ENCODE results near the gene PDE6A. TPM values are rescaled to one million over a fixed set of nuclear protein-coding genes. Genes with fewer than 3 reads are reported as not detected.

The PDE6A gene
- total RNA-seq, 1 experiment from 2014 or later: not detected

- Histone ChIP-seq H2BK12ac (ENCODE audit: insufficient read length, low read depth, low read length) (no peak overlapping the region), H3T11ph (ENCODE audit: low read length) (no peak overlapping the region), H3K9me3 (ENCODE audit: control insufficient read depth, low read depth, low read length) (no peaks in the 10 kb centered on the region), H3K18ac (ENCODE audit: insufficient read length, low read depth, low read length) (no peak overlapping the region), H3K4me1 (ENCODE audit: insufficient read depth, low read length) (no peaks in the 10 kb centered on the region), H3K14ac (ENCODE audit: insufficient read depth, low read length) (no peak overlapping the region), H3K4ac (ENCODE audit: low read depth, low read length) (no peak overlapping the region), H4K8ac (replicated peaks; ENCODE audit: insufficient read length, low read depth, low read length) (no peak overlapping the region), H3K27ac (ENCODE audit: insufficient read length, low read depth, low read length) (no peak overlapping the region), H3K4me2 (ENCODE audit: insufficient read depth, insufficient read length, low read length) (no peak overlapping the region), H2AK5ac (ENCODE audit: insufficient read length, low read length) (no peak overlapping the region), H3K79me2 (ENCODE audit: insufficient read depth, low read length) (no peaks in the 10 kb centered on the region), H4K5ac (ENCODE audit: insufficient read length, low read depth, low read length) (no peak overlapping the region), H4K91ac (ENCODE audit: insufficient read length, low read depth, low read length) (no peak overlapping the region), H4K20me1 (ENCODE audit: control insufficient read depth, insufficient read depth, insufficient read length) (no peaks in the 10 kb centered on the region), H2BK20ac (ENCODE audit: low read depth, low read length, poor library complexity, severe bottlenecking) (no peak overlapping the region), H2AFZ (ENCODE audit: low read length) (no peak overlapping the region), H3K27me3 (ENCODE audit: insufficient read depth, low read length) (no peaks in the 10 kb centered on the region), H2BK120ac (ENCODE audit: low read depth, low read length, poor library complexity, severe bottlenecking) (no peak overlapping the region), H3K23me2 (ENCODE audit: insufficient read length, low read depth, low read length, poor library complexity, severe bottlenecking) (no peaks in the 10 kb centered on the region), H2BK15ac (ENCODE audit: low read depth, low read length) (no peak overlapping the region), H3K56ac (ENCODE audit: insufficient read length, low read depth, low read length) (no peak overlapping the region), H3K79me1 (ENCODE audit: insufficient read depth, low read depth, low read length, poor library complexity, severe bottlenecking) (no peaks in the 10 kb centered on the region), H3K9ac (ENCODE audit: extremely low read depth, insufficient read length, low read length) (no peak overlapping the region), H3K23ac (ENCODE audit: insufficient read length, low read depth, low read length) (no peak overlapping the region), H2BK5ac (ENCODE audit: insufficient read length, low read length) (no peak overlapping the region)
- Mint-ChIP-seq H3K27ac (0 out of 7 replicates have a peak overlapping the region, but pooled peaks of 1 of the 3 experiments have one; percentile 4), H3K9me3 (no peaks in the 10 kb centered on the region), H3K27me3 (ENCODE audit: low read depth) (0 out of 2 replicates have a peak, but pooled peaks cover 2% of the 10 kb centered on the region), H3K4me1 (no peaks in the 10 kb centered on the region), H3K4me3 (no peak overlapping the region), H3K36me3 (ENCODE audit: insufficient read depth in 1 of 3, low read depth in 3 of 3) (no peaks in the 10 kb centered on the region)
- no peak for TF ChIP-seq CTCF (conservative IDR thresholded peaks at IDR 0.05)
- no peak for DNase-seq
- no CpG with 5 or more reads among the region's 10 CpGs for WGBS (ENCODE audit: extremely low coverage, insufficient read length, low lambda C conversion rate)
These were observed 56.9 kb downstream of the PDE6A start for GRCh38 chr5:149887622-149888183.
